EL (cell line): ENCODE results near the gene CTNNA3.

ENCODE experiments used
- DNase-seq: peaks from one replicate; pipeline ENCODE4 v3.0.0-alpha.2; 2016

The CTNNA3 gene

GRCh38 chr10:66925896-66926715 is 769.9 kb downstream of the CTNNA3 start, which contains the start of gene LRRTM3:
LRRTM3 (plus strand) TSS chr10:66926036.
- DNase-seq = peak; percentile 72

GRCh38 chr10:66925373-66925772 is 770.6 kb downstream of the CTNNA3 start:
- no peak for DNase-seq

GRCh38 chr10:66924674-66925345 is 771.2 kb downstream of the CTNNA3 start:
- no peak for DNase-seq

GRCh38 chr10:66919248-66919647 is 776.7 kb downstream of the CTNNA3 start:
- DNase-seq = no peak

DNA sequence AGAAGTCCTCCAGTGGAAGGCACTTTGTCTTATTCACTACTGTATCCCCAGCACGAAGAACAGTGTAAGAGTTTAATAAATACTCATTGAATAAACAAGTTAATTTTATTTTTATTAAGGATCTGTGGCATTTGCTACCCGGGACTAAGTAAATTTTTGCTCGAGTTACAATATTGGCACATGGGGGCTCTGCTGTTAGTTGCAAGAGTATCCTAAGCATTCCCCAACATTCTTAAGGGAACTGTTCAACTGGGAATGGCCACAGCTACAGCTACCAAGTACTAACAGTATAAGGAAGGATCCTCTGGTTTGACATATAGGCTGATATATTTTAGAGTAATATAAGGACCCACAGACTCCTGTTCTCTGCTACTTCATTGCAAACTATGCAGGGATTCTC is 778.9 kb downstream of the CTNNA3 start:
- DNase-seq = no peak

GRCh38 chr10:66916030-66916429 is 780.0 kb downstream of the CTNNA3 start:
- DNase-seq = no peak

DNA sequence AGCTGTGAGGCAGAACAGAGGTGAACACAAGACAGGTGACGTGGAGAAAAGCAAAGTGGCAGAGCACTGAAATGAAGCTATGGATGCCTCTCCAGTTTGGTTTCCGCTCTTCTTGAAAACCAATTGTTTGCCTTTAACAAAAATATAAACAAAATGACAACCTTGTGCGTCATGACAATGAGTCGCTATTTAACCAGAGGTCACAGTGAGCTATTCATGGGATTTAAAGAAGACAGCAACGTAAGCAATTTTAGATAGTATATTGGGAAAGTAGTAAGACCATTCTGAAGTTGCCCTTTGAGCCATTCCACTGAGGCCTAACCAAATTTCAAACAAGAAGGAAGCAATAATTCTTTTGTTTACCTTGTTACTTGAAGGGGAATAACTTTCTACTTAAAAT is 785.3 kb downstream of the CTNNA3 start:
- DNase-seq = peak; percentile 3

- no peak for DNase-seq
Observed at GRCh38 chr10:66892871-66893270, 803.1 kb downstream of the CTNNA3 start.

- no peak for DNase-seq
Observed at GRCh38 chr10:66888237-66888636, 807.8 kb downstream of the CTNNA3 start.

DNA sequence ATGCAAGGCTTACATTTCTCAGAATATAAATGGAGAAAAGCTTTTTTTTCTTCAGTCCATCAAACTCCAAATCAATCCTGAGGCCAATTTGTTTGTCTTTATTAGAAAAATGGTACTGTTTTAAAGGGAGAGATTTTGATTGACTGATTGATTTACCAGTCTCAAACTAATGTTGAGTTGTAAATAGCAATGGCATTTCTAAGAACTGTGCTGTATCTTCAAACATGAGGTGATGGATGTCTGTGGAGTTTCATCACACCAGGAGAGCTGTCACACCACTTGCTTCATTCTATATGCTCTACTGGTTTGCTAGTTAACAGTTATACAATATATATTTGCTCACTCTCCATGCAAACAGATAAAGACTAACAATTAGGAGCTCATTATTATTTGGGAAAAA is 809.1 kb downstream of the CTNNA3 start:
- DNase-seq = no peak

DNA sequence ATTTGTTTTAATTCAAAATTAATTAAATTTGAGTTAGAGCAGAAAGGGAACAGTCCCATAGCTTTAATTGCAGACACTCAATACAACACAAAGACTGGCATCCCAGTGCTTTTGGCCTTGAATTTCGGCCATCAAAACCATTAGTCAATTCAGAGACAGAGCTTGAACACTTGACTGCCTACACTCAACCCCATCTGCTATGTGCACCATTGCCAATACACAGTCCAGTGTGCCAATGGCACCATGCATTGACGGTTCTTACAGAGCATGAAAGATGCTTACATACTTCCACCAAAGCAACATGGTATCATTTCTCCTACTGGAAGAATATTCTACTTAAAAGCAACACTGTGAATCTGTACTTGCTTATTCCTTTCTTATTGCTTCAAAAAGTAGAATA is 813.7 kb downstream of the CTNNA3 start:
- DNase-seq = no peak

DNA sequence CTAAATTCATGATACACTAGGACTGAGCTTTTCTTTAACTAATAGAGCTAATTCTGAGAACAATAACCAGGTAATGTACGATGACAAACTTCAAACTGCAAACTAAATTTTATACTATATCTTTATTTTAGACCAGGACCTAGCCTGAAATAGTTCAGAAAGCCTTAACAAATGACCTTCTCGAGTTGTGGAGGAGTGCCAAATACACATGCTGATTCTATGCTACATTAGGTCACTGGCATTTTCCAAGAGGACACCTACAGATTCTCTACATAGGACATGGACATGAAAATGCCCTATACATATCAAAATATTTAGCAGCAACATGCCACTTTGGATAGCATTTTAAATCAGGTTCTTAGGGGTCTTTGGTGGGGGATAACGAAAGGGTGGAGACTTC is 814.2 kb downstream of the CTNNA3 start:
- no peak for DNase-seq

DNA sequence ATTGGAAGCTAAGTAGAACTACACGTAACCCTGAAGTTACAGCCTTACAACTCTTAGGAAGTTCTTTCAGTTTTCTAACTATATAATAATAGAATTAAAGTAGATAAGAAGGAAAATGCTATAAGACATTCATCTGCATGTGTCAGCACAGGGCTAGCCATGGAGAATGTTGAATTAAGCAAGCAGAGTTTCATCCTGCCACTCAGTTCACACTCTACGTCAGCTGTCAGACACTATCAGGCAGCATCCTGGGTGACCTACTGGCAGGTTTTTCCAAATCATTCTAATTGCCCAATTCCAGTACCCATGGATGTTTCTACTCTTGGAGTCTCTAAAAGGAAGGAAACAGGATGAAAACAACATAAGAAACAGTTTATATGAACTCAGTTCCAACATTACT is 815.2 kb downstream of the CTNNA3 start:
- DNase-seq = no peak

- no peak for DNase-seq
Observed at GRCh38 chr10:66880292-66880691, 815.7 kb downstream of the CTNNA3 start.

GRCh38 chr10:66877361-66877760 is 818.6 kb downstream of the CTNNA3 start:
- no peak for DNase-seq

DNA sequence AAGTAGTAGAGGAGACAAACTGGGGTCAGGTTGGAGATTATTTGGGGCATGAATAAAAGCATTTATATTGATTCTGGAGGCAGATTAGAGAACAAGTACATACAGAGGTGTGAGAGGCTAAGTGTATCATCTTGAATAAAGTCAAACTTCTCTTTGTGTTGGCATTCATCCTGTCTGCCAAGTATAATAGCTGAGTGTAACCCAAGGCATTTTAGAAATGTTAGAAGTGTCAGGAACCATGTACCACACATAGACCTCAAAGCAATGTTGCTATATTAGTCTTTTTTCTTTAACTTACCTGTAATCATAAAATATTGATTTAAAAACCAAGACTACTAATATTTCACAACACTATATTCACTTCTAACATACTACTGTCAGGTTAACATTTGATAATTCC is 826.4 kb downstream of the CTNNA3 start:
- no peak for DNase-seq

DNA sequence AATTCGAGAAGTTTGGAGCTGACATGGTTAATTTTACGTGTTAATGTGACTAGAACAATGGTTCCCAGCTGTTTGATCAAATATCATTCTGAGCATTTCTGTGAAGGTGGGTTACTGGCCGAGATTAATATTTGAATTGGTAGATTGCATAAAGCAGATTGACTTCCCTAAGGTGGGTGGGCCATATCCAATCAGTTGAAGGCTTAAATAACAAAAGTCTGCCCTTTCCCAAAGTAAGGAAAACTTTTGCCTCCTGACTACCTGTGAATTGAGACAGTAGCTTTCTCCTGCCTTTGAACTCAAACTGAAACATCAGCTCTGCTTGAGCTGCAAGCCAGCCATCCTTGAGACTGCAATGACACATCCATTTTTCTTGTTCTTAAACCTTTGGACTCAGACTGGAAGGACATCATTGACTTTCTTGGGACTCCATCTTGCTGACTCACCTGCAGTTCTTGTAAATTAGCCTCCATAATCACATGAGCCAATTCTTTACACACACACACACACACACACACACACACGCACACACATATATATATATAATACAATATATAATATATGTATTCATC is 833.2 kb downstream of the CTNNA3 start:
- DNase-seq = no peak

DNA sequence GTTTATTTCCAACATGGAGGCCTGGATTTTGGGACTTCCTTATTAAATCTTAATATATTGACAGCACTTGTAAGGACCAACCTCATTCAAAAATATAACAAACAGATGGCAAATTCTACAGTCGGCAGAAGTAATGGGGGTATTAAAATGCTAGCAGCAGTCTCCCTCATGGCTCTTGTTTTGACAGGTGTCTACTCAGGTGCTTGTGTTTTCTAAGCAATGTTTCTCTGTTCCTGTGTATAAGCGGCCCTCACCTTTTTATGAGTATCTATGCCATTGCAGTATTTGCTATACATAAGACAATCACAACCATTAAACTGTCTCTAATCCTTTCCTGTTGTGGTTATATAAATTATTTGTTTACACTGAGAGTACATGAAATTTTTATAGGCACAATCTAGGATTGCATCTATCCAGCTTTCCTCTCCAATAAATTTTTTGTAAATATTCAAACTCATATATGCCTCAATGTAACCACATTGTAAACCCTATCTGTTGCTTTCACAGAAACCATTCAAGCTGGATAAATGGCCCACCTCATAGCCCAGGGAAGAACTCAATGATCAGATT is 835.5 kb downstream of the CTNNA3 start:
- no peak for DNase-seq

DNA sequence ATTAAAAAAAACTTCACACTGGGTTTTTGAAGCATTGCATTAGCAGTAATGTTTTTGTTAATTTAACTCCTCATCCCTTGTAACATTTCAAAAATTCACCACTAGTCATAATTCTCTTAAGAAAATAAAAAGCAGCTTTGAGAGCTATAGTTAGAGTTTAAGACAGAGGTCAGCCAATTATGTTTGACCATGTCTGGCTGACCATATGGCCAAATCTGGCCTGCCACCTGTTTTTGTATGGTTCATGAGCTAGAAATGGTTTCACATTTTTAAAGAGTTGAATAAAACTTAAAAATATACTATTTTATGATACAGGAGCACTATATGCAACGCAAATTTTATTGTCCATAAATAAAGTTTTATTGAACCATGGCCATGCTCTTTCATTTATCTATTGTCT is 843.2 kb downstream of the CTNNA3 start:
- no peak for DNase-seq

- DNase-seq = no peak
Observed at GRCh38 chr10:66848856-66849255, 847.1 kb downstream of the CTNNA3 start.

- DNase-seq = no peak
Observed at GRCh38 chr10:66844176-66844942, 851.6 kb downstream of the CTNNA3 start.

GRCh38 chr10:66843396-66843795 is 852.6 kb downstream of the CTNNA3 start:
- DNase-seq = no peak

DNA sequence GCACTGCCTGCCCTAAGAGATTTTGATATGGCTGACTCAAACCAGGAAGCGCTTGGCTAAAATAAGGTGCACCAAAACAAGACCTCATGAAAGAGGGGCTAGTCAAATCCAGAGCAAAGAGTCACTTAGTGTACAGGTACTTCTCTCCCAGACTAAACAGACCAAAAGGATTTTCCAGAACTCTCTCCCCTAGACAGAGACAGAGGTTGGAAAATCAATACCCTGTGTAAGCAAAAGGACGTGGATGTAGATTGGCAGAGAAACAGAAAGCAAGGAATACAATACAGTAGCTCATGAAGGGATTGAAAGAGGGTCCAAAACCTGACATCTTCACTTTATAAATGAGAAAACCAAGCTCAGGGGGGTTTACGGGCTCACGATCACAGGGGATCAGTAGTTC is 853.1 kb downstream of the CTNNA3 start:
- DNase-seq = no peak
